Measurements from ENCODE around the gene VPS26A. TPM values are rescaled to one million over a fixed set of nuclear protein-coding genes. Genes with fewer than 3 reads are reported as not detected.

Gene VPS26A
- 51.5 TPM for total RNA-seq
- long read RNA-seq, transcript VPS26A-201 (9 exons, 2,697 nt): major isoform, 166 of 187 reads
- long read RNA-seq, partial matches to known transcripts: 6 of 187 reads
- long read RNA-seq, other reads (novel, unspliced or antisense): 11 of 187 reads

DNA sequence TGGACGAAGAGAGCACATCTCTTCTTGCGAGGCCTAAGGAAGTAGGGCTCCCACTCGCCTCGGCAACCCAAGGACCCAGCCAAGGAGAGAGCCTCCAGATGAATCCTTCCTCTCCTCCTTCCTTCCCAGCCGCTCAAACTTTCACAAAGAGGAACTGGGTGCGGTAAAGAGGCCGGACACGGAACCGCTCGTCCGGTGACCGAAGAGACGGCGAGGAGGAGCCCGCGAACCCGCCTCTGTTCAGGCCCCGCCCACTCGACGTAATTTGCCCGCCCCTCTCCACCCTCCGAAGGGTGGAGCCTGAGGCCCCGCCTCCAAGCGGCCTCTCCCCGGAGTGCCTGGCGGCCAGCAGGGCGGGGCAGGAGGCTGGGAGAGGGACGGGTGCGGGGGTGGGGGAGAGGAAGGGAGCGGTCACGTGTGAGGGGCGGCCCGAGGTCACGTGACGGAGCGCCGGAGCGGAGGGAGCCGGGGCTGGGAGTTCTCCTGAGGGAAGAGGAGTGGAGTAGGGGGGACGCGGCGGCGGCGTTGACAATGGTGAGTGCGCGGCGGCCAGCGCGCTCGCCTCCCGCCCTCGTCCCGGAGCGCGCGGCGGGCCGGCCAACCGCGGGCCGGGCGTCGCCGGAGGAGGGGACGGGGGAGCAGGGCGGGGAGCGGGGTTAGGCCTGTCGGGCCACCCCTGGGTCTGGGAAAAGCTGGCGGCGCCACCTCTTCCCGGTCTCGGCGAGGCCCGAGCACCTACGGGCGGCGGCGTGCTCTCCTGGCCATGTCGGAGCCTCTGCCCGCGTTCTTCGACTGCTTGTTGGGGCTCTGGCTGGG lies at the start of gene VPS26A:
VPS26A (plus strand) TSS at position 432 of the 816 bp plus-strand sequence; CDS start at position 532, 100 bp downstream.
- peaks cover 25% of the 10 kb centered on the region for H3K4me1 ChIP-seq

DNA sequence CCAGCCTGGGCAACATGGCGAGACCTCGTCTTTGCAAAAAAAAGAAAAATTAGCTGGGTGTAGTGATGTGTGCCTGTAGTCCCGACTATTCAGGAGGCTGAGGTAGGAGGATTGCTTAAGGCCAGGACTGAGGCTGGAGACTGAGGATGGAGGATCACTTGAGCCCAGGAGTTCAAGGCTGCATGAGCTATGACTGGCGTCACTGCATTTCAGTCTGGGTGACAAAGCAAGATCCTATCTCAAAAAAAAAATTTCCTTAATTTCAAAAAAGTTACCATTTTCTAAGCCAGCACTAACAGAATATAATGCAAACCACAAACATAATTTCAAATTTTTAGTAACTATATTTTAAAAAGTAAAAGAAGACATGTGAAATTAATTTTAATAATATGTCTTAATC lies 49.4 kb upstream of the VPS26A start:
- intact Hi-C loops (cut with DNase I): no loop called here
- DNase-seq (no peak), ATAC-seq (no peak)
- TF ChIP-seq, protein P1, sequence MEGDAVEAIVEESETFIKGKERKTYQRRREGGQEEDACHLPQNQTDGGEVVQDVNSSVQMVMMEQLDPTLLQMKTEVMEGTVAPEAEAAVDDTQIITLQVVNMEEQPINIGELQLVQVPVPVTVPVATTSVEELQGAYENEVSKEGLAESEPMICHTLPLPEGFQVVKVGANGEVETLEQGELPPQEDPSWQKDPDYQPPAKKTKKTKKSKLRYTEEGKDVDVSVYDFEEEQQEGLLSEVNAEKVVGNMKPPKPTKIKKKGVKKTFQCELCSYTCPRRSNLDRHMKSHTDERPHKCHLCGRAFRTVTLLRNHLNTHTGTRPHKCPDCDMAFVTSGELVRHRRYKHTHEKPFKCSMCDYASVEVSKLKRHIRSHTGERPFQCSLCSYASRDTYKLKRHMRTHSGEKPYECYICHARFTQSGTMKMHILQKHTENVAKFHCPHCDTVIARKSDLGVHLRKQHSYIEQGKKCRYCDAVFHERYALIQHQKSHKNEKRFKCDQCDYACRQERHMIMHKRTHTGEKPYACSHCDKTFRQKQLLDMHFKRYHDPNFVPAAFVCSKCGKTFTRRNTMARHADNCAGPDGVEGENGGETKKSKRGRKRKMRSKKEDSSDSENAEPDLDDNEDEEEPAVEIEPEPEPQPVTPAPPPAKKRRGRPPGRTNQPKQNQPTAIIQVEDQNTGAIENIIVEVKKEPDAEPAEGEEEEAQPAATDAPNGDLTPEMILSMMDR (IDR thresholded peaks at IDR 0.05): no peak
- Histone ChIP-seq H3K4me3 (no peak overlapping the region), H3K27ac (no peak overlapping the region), H3K36me3 (no peaks in the 10 kb centered on the region), H3K27me3 (no peaks in the 10 kb centered on the region), H3K4me1 (peaks cover 4% of the 10 kb centered on the region), H3K9me3 (no peaks in the 10 kb centered on the region)

More for the DNA sequence above, at the start of gene VPS26A:
- Histone ChIP-seq H3K27me3 (no peaks in the 10 kb centered on the region), H3K27ac (peak within 1 kb of the TSS; percentile 97), H3K4me3 (peak within 1 kb of the TSS; percentile 94), H3K9me3 (no peaks in the 10 kb centered on the region), H3K36me3 (no peaks in the 10 kb centered on the region)
- intact Hi-C loops (cut with DNase I): no loop called here
- DNase-seq: peak; percentile 100
- peak; percentile 99 for ATAC-seq
- TF ChIP-seq, protein P1 (IDR thresholded peaks at IDR 0.05): no peak

DNA sequence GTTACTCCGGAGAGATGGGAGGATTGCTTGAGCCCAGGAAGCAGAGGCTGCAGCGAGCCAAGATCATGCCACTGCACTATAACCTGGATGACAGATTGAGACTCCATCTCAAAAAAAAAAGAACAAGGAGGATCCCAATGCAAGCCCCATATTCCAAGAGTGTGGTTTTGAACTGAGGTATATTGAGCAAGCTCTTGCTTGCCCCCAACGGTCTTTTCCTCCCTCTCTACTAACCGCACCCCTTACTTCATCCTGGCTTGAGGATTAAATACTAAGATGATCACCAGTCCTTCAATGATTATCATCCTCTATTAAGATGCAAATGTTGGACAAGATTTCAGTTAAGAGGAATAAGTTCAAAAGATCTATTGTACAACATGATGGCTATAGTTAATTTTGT lies 48.5 kb upstream of the VPS26A start:
- H3K4me1 ChIP-seq: peaks cover 4% of the 10 kb centered on the region
- intact Hi-C loops (cut with DNase I): no loop called here
- H3K27me3 ChIP-seq: no peaks in the 10 kb centered on the region
- H3K27ac ChIP-seq: no peak overlapping the region
- no peak for DNase-seq
- ATAC-seq: no peak
- TF ChIP-seq, protein P1 (IDR thresholded peaks at IDR 0.05): no peak
- H3K9me3 ChIP-seq: no peaks in the 10 kb centered on the region
- no peaks in the 10 kb centered on the region for H3K36me3 ChIP-seq
- H3K4me3 ChIP-seq: no peak overlapping the region

DNA sequence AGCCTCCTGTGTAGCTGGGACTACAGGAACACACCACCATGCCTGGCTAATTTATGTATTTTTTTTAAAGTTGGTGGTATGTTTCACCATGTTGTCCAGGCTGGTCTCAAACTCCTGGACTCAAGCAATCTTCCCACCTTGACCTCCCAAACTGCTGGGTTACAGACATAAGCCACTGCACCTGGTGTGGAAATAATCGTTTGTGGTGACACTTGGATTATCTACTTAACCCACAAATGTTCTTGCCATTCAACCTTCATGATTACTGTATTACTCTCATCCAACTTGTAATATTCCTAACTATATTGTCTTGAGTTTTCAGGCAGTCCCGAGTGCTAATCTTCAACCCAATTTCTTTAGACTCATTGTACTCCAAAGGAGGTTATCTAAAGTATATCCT lies 45.7 kb upstream of the VPS26A start:
- intact Hi-C loops (cut with DNase I): no loop called here
- Histone ChIP-seq H3K4me1 (no peaks in the 10 kb centered on the region), H3K27me3 (no peaks in the 10 kb centered on the region), H3K36me3 (no peaks in the 10 kb centered on the region), H3K4me3 (no peak overlapping the region), H3K27ac (no peak overlapping the region), H3K9me3 (no peaks in the 10 kb centered on the region)
- TF ChIP-seq, protein P1 (IDR thresholded peaks at IDR 0.05): no peak
- no peak for ATAC-seq
- DNase-seq: no peak

DNA sequence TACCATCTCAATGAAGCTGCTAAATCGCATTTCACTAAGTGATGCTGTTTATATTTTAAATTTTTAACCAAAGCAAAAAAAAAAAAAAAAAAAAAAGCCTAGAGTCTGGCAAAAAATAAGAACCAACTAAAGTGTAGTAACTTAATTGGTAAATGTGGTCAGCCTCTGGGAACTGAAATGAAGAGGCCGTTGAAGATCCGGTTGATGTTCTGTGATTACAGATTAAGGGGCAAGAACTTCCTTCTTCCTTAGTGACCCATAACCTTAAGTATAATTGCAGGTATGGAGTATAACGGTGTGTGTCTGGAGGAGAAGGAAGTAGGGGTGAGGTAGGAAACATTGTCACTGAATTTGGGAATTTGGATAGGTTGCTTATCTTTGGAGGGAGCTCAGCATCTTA lies 43.8 kb upstream of the VPS26A start:
- TF ChIP-seq, protein P1 (IDR thresholded peaks at IDR 0.05): no peak
- Histone ChIP-seq H3K36me3 (no peaks in the 10 kb centered on the region), H3K9me3 (no peaks in the 10 kb centered on the region), H3K4me1 (no peaks in the 10 kb centered on the region), H3K27me3 (no peaks in the 10 kb centered on the region), H3K27ac (no peak overlapping the region), H3K4me3 (no peak overlapping the region)
- DNase-seq: no peak
- no peak for ATAC-seq
- intact Hi-C loops (cut with DNase I): no loop called here
